Jurkat, Clone E6-1 (cell line): ENCODE results near the gene PTPRC.

Source experiments
- DNase-seq: peaks from one replicate; pipeline ENCODE4 v3.0.0-alpha.2; 2011; ENCODE audit warnings: low read depth, low spot score
- H3K4me3 ChIP-seq: 2 replicates; pipeline ENCODE4 v1.5.1; 2011; ENCODE audit warnings: mild to moderate bottlenecking, low read length, control low read depth, moderate library complexity

The PTPRC gene

DNA sequence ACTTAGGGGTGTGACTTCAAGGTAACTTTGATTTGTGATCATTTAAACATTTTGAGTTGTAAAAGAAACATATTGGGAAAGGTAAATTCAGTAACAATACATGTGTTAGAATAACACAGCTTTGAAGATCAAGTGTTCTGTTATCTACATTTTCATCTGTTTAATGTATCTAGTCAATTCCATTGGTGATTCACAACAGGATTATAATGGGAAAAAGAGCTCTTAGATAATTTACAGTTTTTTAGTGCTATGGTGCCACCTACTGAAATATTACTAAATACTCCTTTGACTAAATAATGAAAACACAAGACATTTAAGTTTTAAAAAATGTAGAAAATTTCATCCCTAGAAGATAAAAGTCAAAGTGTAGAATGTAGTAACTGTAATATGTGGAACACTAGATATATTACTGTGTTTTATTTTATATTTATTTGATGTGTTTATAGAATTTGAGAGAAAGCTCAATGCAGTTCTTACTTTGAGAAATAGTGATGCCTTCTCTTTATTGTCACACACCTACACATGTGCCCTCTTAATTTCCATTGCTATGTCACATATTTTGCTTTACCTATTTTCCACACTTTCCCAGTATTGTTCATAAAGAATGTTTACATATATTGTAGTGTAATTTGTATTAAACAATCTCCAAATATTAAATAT, 47.4 kb downstream of the PTPRC start:
- no peak for DNase-seq
- H3K4me3 ChIP-seq, result no peak overlapping the region

DNA sequence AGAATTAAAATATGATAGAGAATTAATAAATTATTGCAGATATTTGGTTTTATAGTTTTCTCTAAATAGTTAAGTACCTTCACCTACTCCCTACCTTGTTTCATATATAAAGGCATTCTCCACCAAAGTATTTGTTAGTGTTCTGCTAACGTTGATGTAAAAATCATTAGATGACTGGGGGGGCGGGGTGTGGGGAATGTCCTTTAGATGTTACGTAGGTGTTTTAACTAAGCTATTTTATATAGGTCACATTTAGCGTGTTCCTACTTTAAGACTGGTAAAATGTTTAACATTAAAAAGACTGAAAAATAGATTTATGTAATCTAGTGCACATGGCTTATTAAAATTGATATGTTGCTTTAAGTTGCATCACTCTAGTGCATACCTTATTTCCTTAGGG, 48.6 kb downstream of the PTPRC start:
- no peak for DNase-seq
- H3K4me3 ChIP-seq, result no peak overlapping the region

DNA sequence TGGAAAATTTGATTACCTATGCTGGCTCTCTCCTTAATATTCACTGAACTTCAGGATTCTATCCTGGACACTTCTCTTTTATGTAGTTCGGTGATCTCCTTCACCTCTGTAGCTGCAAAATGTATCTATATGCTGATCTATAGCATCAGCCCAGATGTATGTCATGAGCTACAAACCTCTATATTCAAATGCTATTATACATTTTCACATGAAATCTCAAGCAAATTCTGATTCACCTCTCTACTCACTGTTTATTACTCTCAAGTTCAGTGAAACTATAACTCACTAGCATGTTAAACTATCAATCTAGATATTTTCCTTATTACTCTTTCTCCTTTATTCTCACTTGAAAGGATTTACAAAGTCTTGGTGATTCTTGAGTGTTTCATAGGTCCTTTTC, 52.2 kb downstream of the PTPRC start:
- no peak for DNase-seq
- H3K4me3 ChIP-seq, result no peak overlapping the region

DNA sequence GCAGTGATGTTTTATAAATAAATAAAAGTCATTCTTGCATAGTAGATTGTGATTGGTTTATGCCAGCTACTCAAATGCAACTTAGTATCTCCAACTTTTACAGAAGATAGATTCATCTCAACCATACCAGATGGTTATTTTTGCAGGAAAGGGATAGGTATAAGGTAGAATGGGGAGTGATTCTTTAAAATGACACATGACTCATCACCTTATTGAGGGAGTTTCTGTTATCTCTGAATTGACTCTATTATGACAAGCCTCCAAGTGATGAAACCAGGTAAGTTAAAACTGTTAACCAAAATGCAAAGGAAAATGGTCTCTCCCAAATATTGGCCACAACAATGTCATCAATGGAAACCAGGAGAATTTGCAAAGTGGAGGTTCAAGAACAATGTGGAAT, 54.5 kb downstream of the PTPRC start:
- no peak overlapping the region for H3K4me3 ChIP-seq
- no peak for DNase-seq

DNA sequence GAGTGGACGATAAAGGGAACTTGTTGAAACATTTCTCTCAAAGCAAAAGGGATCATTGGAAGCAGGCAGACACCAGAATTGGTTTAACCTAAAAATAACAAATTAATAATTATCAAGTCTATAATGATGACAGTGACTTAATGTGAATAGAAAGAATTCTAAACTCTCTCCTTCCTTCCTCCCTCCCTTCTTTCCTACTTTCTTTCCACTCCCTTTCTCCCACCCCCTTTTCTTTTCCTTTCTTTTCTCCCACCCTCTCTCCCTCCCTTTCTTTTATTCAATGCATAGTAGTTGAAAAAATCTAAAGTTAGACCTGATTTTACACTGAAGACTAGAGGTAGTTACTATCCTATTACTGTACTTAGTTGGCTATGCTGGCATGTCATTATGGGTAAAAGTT, 55.7 kb downstream of the PTPRC start:
- H3K4me3 ChIP-seq, result no peak overlapping the region
- no peak for DNase-seq

DNA sequence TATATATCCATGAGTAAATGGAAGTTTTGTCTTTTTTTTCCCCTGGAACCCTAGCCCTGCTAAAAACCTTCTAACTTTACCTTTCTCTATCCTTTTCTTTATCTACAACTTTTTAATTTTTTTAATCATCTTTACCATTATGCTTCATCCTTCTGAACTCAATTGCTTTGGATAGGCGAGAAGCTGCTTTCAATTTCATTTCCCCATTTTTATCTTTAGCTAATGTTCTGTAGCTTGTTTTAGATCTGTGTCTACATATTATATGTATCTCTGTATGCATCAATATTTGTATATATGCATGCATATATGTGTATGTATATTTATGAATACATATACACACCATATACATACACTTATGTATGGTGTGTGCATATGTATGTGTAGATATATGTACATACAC, 57.4 kb downstream of the PTPRC start:
- DNase-seq, result no peak
- H3K4me3 ChIP-seq, result no peak overlapping the region

DNA sequence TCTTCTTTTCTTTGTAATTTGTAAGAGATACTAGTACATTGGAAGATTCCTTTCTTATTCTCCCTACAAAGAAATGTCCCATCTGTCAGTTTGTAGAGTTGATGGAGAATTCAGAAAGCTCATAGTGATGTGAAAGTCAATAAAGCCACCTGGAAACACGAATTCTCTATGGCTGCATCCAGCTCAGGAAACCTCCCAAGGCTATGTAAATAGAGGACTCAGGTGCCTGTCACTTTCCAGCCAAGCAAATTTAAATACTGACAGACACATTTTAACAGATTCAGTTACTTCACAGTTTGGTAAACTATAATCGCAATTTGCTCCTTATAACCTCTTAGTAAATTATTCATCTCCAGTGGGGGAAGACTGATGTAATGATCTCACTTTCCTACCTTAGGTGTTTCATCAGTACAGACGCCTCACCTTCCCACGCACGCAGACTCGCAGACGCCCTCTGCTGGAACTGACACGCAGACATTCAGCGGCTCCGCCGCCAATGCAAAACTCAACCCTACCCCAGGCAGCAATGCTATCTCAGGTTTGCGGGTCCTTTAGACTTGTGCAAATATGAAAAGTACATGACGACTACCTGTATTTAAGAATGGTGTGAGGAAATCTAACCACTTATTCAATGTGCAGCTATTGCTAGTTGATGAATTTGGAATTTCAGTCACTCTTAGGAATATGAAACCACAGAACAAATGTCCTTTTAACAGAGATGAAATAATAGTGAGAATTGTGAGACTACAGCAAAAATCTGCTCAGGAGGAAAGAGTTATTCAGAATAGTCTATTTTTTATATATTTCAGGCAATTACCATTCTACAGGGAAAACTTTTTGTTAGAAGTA, 60.6 kb downstream of the PTPRC start:
- DNase-seq, result peak; percentile 27
- no peak overlapping the region for H3K4me3 ChIP-seq

DNA sequence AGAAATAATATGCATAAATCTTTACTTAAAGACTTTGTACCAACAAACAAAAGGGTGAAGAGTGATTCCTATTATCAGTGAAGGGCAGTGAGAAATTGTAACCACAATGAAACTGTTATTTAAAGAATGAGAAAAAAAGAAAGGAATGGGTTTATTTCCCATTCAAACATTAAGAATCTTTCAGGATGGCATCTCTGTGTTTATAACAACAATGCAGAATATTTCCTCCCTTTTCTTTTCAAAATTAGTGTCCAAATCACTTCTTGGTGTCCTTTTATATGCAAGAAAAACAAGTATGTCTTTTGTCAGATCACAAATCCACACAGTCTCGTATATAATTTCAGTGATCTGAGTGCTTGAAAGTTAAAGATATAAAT, 61.2 kb downstream of the PTPRC start:
- DNase-seq, result no peak
- no peak overlapping the region for H3K4me3 ChIP-seq

DNA sequence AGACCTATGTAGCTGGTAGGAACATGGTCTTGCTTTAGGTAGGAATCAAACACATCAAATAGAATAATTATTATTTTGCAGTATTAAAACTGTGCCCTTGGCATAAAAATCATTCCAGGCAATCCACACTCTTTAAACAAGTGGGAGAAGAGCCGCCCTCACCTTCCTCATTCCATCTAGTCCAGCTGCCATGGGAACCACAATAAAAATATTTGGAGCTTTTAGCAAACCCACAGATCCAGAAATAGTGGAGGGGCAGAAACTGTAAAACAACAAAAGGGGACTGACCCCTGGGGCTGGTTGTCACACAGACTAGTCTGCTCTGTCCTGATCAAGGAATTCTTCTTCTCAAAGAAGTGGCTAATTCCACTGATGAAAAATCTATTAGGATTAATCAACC, 61.6 kb downstream of the PTPRC start:
- DNase-seq, result no peak
- H3K4me3 ChIP-seq, result no peak overlapping the region

DNA sequence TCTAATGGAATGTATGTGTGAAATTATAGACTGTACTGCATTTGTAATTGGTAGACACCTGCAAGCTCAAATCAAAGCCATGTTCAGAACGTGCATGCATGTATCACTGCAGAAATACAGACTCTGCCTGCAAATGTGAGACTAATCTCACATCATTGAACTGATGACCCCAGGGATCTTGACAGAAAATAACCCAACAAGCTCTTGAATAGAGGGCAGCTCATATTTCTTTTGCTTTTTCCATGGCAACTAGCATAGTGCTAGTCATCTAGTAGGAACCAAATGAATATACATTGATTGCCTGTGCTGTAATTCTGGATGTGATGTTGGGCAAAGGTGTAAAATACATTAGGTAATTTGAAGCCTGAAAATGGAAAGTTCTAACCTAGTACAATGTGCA, 62.4 kb downstream of the PTPRC start:
- H3K4me3 ChIP-seq, result no peak overlapping the region

DNA sequence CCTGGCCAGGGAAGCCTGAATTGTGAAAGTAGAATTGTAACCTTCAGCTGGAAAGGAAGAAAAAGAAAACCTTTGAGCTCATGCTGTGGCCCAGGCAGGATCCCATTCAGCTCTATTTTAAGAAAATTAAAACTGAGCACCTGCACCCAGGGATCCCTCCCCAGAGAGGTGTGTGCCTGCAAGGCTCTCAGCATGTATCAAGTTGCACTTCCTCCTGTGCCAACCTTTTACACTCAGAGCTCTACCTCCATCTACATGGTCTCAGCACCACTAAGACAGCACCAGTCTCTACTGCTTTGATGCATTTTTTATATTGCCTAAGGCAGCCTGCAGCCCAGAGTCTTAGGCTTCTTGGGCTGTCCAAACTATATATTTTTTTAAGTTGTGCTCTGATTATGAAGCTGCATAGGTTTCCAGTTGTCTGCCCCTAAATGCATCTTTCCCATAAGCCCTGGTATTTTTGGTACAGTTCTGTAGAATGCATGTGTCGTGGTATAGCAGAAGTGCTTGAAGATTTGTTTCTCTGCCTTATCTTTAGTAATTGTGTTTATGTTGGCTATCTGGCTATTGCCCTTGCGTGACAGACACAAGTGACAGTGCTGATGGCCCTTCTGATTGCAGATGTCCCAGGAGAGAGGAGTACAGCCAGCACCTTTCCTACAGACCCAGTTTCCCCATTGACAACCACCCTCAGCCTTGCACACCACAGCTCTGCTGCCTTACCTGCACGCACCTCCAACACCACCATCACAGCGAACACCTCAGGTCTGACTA, 63.1 kb downstream of the PTPRC start:
- no peak overlapping the region for H3K4me3 ChIP-seq
- no peak for DNase-seq

More for the DNA sequence above, 62.4 kb downstream of the PTPRC start:
- no peak for DNase-seq

DNA sequence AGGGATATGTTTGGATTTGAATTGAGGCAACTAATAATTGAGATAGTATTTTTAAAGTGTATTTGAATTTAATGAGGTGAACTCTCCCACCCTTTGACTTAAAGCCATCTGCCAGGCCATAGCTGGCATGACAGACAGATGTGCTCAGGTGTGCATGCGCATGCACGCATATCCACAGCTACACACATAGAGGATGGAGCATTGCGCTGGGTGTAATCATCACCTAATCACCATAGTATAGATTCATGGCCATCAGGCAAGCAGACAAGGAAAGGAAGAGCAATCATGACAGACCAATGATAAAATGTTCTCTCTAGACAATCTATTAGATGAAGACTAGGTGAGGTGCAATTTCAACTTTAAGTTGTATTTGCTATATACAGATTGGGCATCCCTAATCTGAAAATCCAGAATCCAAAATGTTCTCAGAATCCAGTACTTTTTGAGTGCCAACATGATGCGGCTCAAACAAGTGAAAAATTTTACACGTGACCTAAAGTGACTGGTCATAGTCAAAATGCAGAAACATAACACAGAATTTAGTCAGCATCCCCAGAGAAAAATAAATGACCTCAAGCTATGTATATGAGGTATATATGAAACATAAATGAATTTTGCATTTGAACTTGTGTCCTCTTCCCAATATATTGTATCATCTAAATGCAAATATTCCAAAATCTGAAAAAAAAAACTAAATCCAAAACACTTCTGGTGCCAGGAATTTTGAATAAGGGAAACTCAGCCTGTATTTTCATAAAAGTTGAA, 70.1 kb downstream of the PTPRC start:
- no peak for DNase-seq
- H3K4me3 ChIP-seq, result no peak overlapping the region

DNA sequence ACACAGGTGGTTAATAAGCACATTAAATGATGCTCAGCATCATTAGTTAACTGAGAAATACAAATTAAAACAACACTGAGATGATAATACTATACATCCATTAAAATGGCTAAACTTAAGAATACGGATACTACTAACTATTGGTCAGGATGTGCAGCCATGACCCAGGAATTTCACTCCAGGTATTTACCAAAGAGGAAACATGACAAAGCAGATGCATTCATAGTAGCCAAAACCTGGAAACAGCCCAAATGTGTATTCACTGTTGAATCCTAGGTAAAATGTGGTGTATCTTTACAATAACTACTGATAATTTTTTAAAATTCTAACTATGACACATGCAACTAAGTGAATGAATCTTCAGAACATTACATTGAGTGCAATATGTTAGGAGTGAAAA, 73.0 kb downstream of the PTPRC start:
- no peak for DNase-seq

DNA sequence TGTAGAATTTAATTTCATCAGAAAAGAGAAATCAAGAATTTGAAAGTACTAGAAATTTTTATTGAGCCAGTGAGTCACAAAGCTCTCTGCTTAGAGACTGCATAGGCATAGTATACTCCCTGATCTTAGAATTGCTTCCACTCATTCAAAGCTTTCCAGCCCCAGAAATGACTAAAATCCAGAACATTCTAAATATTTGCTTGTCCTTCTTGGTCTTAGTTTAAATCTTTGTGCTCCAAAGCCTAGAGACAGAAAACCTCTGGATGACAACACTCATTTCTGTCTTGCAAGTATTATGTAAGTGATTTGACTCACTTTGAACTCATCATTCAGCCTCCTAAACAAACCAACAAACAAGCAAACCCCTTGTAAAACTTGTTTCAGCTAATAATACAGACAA, 74.2 kb downstream of the PTPRC start:
- no peak for DNase-seq
- no peak overlapping the region for H3K4me3 ChIP-seq

More for the DNA sequence above, 73.0 kb downstream of the PTPRC start:
- no peak overlapping the region for H3K4me3 ChIP-seq

DNA sequence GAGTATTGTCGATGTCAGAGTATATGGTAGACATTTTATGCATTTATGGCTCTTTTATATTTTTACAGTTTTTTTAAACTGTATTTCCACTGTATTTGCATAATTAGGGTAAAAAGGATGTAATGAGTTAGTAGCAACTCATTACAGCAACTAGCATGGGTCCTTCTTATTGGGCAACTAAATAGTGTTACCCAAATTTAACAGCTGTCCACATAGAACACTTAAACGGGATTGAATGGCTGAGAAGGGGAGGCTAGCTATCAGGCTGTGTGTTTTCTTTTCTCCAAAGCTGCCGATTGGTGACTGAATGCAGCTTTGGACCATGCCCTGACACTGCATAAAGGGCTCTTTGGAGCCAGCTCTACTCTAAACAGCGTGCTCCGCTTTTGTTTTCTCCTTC, 75.4 kb downstream of the PTPRC start:
- DNase-seq, result no peak
- H3K4me3 ChIP-seq, result no peak overlapping the region

DNA sequence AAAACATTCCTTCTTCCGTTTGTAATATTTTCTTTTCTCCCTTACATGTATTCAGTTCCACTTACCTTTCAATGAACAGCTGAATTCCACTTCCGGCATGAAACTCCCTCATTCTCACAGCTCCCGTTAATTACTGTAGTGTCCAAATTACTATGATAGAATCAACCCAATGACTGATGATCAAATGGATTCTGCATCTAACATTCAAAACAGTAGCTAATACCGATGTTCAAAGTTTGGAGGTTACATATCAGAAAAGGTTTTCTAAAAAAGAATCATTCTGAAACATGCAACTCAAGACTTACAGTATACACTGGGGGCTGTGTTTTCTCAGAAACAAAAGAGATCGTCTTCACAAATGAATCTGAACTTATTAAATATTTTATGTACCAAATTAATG, 77.2 kb downstream of the PTPRC start:
- DNase-seq, result no peak

DNA sequence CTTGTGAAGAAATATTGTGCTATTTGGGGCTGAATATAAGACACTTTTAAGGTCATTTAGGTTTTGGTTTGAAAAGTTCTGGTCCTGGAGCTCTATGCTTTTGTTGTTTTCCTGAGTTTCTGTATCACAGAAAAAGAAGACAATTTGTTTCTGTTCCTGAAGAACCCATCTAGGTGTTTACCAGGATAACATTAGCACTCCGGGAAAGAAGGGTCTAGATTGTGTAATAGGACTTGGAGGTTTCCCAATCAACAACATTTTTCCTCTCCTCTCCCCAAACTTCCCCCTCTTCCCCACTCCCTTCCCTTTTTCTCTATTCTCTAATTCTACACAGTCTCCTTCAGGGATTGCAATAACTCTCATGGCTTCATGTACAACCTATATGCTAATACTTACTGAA, 78.7 kb downstream of the PTPRC start:
- DNase-seq, result no peak
- H3K4me3 ChIP-seq, result no peak overlapping the region

More for the DNA sequence above, 77.2 kb downstream of the PTPRC start:
- H3K4me3 ChIP-seq, result no peak overlapping the region

DNA sequence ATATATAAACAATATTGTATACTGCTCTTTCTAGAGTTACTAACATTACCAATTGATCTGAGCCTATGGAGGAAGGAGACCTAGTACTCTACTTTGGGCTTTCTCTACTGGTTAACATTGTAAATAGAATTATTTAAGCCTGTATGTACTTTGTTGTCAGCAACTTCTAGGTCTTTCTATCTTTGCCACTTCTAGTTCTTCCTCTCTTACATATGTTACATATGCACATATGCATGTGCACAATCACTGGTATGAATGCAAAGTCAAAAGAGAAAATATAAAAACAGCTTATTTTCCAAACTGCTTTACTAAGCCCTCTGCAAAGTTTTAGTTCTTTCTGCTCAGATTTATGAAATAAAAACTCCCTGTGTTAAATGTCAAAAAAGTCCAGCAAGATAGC, 84.3 kb downstream of the PTPRC start:
- no peak for DNase-seq
- no peak overlapping the region for H3K4me3 ChIP-seq

DNA sequence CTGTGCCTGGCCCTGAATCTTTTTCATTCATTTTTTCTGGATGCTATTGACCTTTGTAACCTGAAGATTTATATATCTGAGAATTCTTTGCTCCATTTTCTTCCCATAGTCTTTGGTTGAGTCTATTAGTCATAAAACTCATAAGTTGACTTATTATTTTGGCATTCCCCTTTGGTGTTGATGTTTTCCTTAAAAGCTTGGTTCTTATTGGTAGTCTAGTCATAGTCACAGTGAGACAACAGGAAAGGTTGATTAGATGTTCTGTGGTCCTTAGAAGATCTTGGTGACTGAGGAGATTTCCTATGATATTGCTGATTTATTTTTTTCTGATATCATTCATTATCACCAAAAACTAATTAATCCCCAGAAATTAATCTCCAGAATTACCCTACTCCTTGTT, 86.2 kb downstream of the PTPRC start:
- DNase-seq, result no peak
- no peak overlapping the region for H3K4me3 ChIP-seq
